LHCN-M2 (cell line): Measurements from ENCODE around the gene CA5A. TPM values are rescaled to one million over a fixed set of nuclear protein-coding genes. Genes with fewer than 3 reads are reported as not detected.
"Not testable (repeated sequence)": the region's sequence is repeated elsewhere in the genome, so short reads cannot be mapped to it uniquely, and the experiment has no call there.

ENCODE experiments used
- DNase-seq: peaks from one replicate; pipeline ENCODE4 v3.0.0-alpha.2; 2012; ENCODE audit warnings: low read depth
- total RNA-seq: library from RNA; depleted of rRNA; stranded (reverse); fragments of >200 nt; gene quantifications from 2 replicates; pipeline ENCODE4 v1.2.3, GENCODE V29; 2014

CA5A gene
- total RNA-seq, 1 experiment from 2014 or later = not detected

DNA sequence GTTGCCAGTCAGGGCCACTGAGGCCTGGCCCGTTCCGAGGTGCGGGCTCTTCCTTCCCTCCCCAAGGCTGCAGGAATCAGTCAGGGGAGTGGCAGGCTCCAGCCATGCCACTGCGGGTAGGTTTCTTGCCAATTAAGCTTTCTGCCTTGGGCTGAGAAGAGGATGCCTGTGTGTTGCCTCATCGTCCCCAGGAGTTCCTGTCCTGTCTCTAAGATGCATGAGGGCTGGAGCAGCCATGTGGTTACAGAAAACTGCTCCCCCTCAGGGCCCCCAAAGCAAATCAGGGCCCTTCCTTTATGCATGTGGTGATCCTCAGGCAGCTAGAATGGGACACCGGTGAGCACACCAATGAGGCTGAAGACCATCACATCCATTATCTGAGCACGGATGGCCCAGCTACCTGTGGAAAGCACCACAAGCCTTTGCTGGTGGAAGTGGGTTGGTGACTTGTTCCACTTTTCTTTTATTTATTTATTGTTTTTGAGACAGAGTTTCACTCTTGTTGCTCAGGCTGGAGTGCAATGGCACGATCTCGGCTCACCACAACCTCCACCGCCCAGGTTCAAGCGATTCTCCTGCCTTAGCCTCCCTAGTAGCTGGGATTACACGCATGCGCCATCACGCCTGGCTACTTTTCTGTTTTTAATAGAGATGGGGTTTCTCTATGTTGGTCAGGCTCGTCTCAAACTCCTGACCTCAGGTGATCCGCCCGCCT is 40.0 kb downstream of the CA5A start:
- DNase-seq = not testable (repeated sequence)

- peak; percentile 77 for DNase-seq
These were observed 40.6 kb downstream of the CA5A start for GRCh38 chr16:87895641-87896141.

GRCh38 chr16:87894005-87894404 is 42.3 kb downstream of the CA5A start:
- DNase-seq = peak; percentile 32

DNA sequence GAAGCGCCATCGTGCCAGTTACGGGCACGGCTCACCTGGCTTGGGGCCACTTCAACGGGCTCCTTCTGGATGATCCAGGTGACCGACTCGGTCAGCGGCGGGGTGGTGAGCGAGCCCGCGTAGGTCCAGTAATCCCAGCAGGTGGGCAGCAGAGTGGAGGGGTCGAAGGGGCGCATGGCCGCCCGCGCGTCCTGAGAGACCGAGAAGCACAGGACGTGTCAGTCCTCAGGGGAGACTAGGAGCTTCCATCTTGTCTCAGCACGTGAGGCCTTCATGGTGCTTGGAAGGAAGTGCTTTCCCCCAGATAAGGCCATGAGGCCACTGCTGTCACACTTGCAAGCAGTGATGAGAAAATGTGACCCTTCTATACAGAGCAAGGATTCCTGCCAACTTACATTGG is 44.6 kb downstream of the CA5A start:
- no peak for DNase-seq

GRCh38 chr16:87889762-87890161 is 46.6 kb downstream of the CA5A start:
- DNase-seq = not testable (repeated sequence)

GRCh38 chr16:87888346-87888745 is 48.0 kb downstream of the CA5A start:
- not testable (repeated sequence) for DNase-seq

DNA sequence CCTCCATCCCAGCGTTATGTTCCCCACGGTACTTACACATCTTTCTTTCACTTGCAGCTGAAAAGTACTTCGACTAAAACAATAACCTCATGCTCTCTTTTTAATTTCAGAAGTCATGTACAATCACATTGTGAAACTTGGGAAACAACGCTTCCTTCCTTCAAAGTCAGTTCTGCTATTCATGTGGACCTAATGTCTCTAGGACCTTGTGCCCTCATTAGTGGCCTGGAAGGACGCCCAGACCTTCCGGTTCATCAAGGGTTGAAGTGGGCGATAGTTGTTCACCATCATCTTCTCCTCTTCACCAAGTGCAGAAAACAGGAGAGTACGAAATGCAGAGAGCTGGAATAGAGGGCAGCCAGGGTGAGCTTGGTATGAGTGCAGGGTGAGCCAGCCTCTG is 48.4 kb downstream of the CA5A start:
- DNase-seq = not testable (repeated sequence)

- DNase-seq = not testable (repeated sequence)
These were observed 50.9 kb downstream of the CA5A start for GRCh38 chr16:87885371-87885967.

DNA sequence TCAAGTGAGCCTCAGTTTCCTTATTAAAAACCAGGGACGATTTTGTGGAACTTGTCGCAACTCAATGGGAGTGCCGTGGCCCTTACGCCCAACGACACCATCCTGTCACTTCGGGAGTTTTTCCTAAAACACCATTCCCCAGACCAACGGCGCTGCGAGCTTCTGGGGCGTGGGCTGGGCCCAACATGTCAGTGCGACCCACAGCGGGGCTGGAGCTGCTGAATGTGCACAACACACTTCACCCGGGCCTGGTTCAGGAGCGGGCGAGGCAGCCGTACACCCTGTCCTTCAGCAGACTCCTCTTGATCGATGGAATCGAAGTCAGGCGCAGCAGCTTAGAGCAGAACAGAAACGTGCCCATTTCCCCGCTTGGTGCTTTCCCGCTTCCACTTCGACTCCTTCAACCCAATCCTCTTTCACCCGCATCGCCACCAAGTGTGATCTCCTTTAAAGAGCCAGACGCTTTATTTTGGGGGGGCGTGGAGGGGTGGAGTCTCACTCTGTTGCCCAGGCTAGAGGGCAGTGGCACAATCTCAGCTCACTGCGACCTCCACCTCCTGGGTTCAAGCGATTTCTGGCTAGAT is 53.8 kb downstream of the CA5A start:
- no peak for DNase-seq

GRCh38 chr16:87881324-87882200 is 54.8 kb downstream of the CA5A start:
- no peak for DNase-seq

DNA sequence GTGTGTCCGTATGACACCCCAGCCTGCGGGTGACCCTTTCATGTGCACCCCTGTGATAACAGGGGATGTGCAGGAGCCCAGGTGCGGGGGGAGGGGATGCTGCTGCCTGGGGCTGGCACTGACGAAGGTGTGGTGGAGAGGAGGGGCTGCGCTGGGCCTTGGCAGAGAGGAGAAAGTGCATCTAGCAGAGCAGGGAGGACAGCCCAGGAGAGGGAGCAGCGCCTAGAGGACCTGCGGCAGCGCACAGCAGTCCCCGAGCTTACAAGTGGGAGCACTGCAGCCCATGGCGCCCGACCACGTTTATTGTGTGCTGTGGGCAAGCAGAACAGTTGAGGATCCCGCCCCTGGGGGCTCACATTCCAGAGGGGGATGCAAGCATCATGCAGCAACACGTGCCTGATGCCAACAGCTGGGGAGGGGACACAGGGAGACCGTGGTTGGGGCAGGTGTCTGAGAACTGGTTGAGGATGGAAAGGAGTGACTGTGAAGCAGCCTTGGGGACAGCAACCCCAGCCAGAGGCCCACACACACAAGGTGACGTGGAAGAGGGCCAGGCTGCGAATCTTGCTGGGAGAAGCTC is 56.1 kb downstream of the CA5A start:
- DNase-seq = no peak

DNA sequence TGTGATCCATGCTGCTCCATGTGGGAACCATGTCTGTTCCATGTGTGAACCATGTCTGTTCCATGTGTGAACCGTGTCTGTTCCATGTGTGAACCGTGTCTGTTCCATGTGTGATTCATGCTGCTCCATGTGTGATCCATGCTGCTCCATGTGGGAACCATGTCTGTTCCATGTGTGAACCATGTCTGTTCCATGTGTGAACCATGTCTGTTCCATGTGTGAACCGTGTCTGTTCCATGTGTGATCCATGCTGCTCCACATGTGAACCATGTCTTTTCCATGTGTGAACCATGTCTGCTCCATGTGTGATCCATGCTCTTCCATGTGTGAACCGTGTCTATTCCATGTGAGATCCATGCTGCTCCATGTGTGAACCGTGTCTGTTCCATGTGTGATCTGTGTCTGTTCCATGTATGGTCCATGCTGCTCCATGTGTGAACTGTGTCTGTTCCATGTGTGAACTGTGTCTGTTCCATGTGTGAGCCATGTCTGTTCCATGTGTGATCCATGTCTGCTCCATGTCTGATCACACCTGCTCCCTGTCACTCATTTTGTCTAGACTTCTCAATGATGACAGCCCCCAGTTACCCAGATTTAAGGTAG is 56.8 kb downstream of the CA5A start:
- DNase-seq = not testable (repeated sequence)

- DNase-seq = no peak
These were observed 57.6 kb downstream of the CA5A start for GRCh38 chr16:87878704-87879103.

GRCh38 chr16:87877942-87878507 is 58.3 kb downstream of the CA5A start:
- DNase-seq = no peak

DNA sequence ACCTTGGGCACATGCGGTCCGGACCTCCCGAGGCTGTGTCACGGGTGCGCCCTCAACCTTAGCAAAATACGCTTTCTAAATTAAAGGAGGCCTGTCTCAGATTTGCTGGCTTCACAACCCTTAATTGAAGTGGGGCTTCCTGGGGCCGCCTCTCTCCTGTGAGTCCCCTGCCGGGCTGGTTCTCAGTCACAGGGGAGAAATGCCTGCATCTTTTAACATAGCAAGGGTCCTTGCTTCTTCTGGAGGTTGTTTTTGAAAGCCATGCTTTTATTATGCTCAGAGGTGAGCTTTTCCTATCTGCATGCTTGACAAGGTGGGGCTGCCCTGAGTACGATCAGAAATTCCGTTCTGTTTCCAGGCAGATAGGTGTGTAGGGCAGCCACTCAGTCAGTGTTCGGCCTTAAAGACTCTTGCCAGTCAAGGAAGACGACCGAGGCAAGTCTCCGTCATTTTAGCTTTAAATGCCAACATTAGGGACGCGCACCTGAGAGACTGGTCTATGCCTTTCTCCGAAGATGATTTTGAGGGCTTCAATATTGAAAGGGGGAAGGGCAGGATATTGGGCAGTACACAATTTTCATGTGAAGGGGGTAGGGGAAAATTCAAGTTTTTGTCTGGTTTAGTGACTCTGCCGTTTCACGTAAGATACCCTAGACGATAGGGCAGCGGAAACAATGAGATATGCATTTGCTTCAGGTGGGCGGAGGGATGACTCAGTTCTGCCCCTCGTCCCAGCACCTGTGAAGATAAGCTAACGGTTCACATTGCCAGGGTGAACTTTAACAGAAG is 61.5 kb downstream of the CA5A start:
- no peak for DNase-seq

- DNase-seq = peak; percentile 59
These were observed 65.7 kb downstream of the CA5A start for GRCh38 chr16:87870418-87871291.

DNA sequence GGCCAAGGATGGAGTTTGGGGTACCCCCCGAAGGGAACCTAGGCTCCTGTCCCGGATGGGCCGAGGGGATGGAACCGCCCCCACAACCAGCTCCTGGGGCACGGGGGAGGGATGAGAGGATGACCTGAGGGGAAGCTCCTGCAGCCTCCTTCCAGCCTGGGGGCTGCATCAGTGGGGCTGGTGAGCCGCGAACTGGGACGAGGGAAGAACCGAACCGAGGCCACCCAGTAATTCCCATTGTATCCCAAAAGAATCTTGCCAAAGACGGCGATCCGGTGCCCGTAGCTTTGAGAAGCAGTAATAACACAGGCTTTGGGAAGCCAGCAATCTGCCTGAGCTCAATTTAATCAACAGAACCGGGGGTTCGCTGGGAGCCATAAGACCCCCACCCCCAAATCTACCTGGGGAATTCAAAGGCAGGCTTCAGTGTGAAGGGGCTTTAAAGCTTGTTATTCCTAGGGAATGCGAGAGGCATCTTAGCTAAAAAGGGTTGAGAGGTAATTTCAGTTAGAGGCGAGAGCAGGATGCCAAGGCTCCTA is 66.4 kb downstream of the CA5A start:
- DNase-seq = not testable (repeated sequence)

DNA sequence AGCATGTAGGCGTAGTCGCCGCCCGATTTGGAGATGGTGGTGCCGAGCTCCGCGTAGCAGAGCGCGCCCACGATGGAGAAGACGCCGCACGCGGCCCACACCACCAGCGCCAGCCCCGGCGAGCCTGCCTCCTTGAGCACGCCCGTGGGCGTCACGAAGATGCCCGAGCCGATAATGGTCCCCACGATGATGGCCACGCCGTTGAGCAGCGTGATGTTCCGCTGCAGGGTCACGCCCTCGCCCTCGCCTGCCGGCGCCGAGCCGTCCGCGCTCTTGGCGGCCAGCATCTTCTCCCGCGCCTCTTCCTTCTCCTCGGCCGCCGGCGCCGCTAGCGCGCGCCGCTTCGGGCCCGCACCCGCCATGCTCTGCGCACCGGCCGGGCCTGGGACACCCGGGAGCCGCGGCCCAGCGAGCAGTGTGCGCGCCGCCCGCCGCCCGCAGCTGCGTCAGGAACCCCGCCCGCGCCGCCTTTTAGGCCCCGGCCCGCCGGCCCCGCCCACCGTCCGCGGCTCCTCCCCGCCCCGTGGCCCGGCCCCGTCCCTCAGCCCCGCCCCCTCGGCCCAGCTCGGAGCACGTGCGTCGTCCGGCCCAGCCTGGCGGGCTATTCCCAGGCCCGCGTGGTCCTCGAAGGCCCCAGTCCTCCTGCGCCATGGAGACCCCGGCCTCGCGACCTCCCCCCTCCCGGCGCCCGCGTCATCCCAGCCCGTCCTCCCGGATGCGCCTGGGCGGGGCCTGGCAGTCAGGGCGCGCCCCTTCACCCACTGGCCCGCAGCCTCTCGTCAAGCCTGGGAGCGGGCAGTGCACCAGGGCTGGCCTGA is 67.1 kb downstream of the CA5A start, which contains the start of gene SLC7A5:
Gene SLC7A5, minus strand, starts transcription at position 447 of the 818 bp plus-strand sequence. Its CDS starts 85 bp downstream, at position 362.
- DNase-seq = peak; percentile 59
